ENCODE measurements around the gene LRRK1.

- no peak for TF ChIP-seq CTCF (conservative IDR thresholded peaks at IDR 0.05 in 1 of 2, IDR thresholded peaks at IDR 0.05 in 1 of 2; ENCODE audit: extremely low read depth in 1 of 2, insufficient read depth in 1 of 2, low read depth in 1 of 2, low read length in 2 of 2)
- TF ChIP-seq EZH2 (IDR thresholded peaks at IDR 0.05; ENCODE audit: borderline replicate concordance, low read length): no peak
Observed at GRCh38 chr15:101043011-101043410, 123.9 kb downstream of the LRRK1 start.

Measured in mammary epithelial cell (primary cell).